Measurements from ENCODE around the gene RALGAPA1.
"Not testable (repeated sequence)": the region's sequence is repeated elsewhere in the genome, so short reads cannot be mapped to it uniquely, and the experiment has no call there.

Gene RALGAPA1

DNA sequence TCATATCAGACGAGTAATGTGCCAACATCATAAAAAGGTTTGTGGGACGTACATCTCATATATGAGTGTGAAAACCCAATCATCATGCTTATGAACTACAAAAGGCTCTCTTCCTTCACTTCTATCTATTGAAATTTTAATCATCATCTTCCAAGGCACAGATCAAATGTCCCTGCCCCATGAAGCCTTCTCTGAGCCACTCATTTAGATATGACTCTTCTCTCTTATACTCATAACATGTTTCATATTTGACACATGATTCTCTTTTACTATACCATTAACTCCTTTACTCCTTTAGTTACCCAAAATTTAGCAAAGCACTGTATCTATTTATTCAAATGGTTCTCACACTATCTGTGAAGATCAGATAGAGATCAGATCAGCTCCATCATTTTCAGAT lies 22.2 kb downstream of the RALGAPA1 start:
- DNase-seq (ENCODE audit: low read depth), result no peak
- TF ChIP-seq, protein P1, sequence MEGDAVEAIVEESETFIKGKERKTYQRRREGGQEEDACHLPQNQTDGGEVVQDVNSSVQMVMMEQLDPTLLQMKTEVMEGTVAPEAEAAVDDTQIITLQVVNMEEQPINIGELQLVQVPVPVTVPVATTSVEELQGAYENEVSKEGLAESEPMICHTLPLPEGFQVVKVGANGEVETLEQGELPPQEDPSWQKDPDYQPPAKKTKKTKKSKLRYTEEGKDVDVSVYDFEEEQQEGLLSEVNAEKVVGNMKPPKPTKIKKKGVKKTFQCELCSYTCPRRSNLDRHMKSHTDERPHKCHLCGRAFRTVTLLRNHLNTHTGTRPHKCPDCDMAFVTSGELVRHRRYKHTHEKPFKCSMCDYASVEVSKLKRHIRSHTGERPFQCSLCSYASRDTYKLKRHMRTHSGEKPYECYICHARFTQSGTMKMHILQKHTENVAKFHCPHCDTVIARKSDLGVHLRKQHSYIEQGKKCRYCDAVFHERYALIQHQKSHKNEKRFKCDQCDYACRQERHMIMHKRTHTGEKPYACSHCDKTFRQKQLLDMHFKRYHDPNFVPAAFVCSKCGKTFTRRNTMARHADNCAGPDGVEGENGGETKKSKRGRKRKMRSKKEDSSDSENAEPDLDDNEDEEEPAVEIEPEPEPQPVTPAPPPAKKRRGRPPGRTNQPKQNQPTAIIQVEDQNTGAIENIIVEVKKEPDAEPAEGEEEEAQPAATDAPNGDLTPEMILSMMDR (IDR thresholded peaks at IDR 0.05; ENCODE audit: low read length, missing control alignments), result no peak
- H3K4me3 ChIP-seq (replicated peaks; ENCODE audit: low read depth, low read length), result no peak overlapping the region

GRCh38 chr14:35783699-35784098 lies 25.4 kb downstream of the RALGAPA1 start:
- DNase-seq (ENCODE audit: low read depth), result no peak
- no peak overlapping the region for H3K4me3 ChIP-seq (replicated peaks; ENCODE audit: low read depth, low read length)

DNA sequence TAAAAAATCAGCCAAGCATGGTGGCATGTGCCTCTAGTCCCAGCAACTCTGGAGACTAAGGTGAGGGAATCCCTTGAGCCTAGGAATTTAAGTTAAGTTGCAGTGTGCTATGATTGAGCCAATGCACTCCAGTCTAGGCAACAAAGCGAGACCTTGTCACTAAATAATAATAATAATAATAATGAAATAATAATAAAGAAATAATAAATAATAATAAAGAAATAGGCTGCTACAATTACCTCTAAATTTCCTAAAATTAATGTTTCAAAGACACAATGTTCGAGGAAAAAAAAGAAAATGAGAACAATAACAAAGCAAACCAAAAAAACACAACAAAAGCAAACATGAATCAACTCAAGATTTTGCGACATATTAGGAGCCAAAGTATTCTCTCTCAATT lies 29.7 kb downstream of the RALGAPA1 start:
- DNase-seq (ENCODE audit: low read depth), result no peak
- TF ChIP-seq, protein P1 (IDR thresholded peaks at IDR 0.05; ENCODE audit: low read length, missing control alignments), result no peak
- no peak overlapping the region for H3K4me3 ChIP-seq (replicated peaks; ENCODE audit: low read depth, low read length)

More at GRCh38 chr14:35783699-35784098, 25.4 kb downstream of the RALGAPA1 start:
- TF ChIP-seq, protein P1 (IDR thresholded peaks at IDR 0.05; ENCODE audit: low read length, missing control alignments), result no peak

GRCh38 chr14:35777550-35777949 lies 31.5 kb downstream of the RALGAPA1 start:
- not testable (repeated sequence) for DNase-seq (ENCODE audit: low read depth); H3K4me3 ChIP-seq (replicated peaks; ENCODE audit: low read depth, low read length)

GRCh38 chr14:35776823-35777222 lies 32.3 kb downstream of the RALGAPA1 start:
- H3K4me3 ChIP-seq (replicated peaks; ENCODE audit: low read depth, low read length), result no peak overlapping the region
- no peak for DNase-seq (ENCODE audit: low read depth)
- TF ChIP-seq, protein P1 (IDR thresholded peaks at IDR 0.05; ENCODE audit: low read length, missing control alignments), result no peak

GRCh38 chr14:35776085-35776484 lies 33.0 kb downstream of the RALGAPA1 start:
- not testable (repeated sequence) for H3K4me3 ChIP-seq (replicated peaks; ENCODE audit: low read depth, low read length); DNase-seq (ENCODE audit: low read depth)

DNA sequence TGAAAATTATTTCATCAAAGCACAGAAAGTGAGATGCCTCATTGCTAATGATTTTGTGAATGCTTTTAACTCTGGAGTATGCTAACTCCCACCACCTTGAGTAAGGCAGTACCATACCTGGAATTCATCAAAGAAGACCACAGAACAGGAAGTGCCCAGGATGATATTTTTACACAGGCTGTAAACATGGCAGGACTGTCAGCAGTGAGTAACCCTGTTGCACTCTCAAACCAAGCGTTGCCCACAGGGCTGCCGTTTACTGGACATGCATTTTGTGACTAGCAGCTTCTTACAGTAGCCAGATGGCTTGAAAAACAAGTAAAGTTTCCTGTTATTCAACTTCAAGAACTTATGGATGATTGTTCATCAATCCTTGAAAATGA lies 42.4 kb downstream of the RALGAPA1 start:
- TF ChIP-seq, protein P1 (IDR thresholded peaks at IDR 0.05; ENCODE audit: low read length, missing control alignments), result no peak
- H3K4me3 ChIP-seq (replicated peaks; ENCODE audit: low read depth, low read length), result no peak overlapping the region
- DNase-seq (ENCODE audit: low read depth), result no peak

GRCh38 chr14:35766036-35766699 lies 42.9 kb downstream of the RALGAPA1 start:
- no peak for DNase-seq (ENCODE audit: low read depth)
- TF ChIP-seq, protein P1 (IDR thresholded peaks at IDR 0.05; ENCODE audit: low read length, missing control alignments), result no peak

More at GRCh38 chr14:35766036-35766699, 42.9 kb downstream of the RALGAPA1 start:
- no peak overlapping the region for H3K4me3 ChIP-seq (replicated peaks; ENCODE audit: low read depth, low read length)
